ENCODE data around the gene NOD2. TPM values are rescaled to one million over a fixed set of nuclear protein-coding genes. Genes with fewer than 3 reads are reported as not detected.

NOD2 gene
- polyA plus RNA-seq, 1 experiment = not detected

DNA sequence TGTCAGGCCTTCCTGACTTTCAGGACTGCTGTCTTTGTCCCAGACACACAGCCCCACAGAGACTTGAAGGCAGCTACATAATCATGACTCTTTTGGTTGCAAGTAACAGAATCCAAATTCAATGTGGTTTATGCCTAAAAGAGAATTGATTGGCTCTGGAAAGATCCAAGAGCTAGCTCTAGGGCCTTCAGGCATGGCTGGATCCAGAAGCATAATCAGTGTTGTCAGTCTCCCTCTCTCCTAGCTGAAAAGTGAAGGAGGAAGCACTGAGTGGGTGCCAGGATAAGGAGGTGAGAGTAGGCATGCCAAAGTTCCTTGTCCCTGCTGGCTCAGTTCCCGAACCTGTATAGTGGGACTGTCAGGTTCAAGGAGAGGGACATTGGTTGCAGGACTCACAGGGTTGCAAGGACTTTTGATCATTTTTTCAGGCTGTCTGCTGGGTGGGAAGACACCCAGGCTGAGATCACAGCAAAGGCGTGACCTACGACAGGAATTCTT lies 37.8 kb upstream of the NOD2 start:
- Histone ChIP-seq H3K9me3 (ENCODE audit: control insufficient read depth, insufficient read depth, low read length) (peaks cover 3% of the 10 kb centered on the region), H3K4me3 (ENCODE audit: low read depth, low read length) (no peak overlapping the region), H3K27ac (ENCODE audit: low read depth, low read length) (no peak overlapping the region), H3K27me3 (ENCODE audit: control insufficient read depth, insufficient read depth, low read length) (peaks cover 3% of the 10 kb centered on the region)
- POLR2A ChIA-PET = no interaction called here
- no peak for DNase-seq (ENCODE audit: low read depth, low spot score)
- CTCF ChIA-PET = interaction anchor here (1.3 kb wide), 1 partner anchor 10 kb away, joined by 4 read pairs; no protein-coding TSS in a partner anchor
- TF ChIP-seq, protein P1, sequence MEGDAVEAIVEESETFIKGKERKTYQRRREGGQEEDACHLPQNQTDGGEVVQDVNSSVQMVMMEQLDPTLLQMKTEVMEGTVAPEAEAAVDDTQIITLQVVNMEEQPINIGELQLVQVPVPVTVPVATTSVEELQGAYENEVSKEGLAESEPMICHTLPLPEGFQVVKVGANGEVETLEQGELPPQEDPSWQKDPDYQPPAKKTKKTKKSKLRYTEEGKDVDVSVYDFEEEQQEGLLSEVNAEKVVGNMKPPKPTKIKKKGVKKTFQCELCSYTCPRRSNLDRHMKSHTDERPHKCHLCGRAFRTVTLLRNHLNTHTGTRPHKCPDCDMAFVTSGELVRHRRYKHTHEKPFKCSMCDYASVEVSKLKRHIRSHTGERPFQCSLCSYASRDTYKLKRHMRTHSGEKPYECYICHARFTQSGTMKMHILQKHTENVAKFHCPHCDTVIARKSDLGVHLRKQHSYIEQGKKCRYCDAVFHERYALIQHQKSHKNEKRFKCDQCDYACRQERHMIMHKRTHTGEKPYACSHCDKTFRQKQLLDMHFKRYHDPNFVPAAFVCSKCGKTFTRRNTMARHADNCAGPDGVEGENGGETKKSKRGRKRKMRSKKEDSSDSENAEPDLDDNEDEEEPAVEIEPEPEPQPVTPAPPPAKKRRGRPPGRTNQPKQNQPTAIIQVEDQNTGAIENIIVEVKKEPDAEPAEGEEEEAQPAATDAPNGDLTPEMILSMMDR (IDR thresholded peaks at IDR 0.05; ENCODE audit: low read depth, low read length) = no peak

DNA sequence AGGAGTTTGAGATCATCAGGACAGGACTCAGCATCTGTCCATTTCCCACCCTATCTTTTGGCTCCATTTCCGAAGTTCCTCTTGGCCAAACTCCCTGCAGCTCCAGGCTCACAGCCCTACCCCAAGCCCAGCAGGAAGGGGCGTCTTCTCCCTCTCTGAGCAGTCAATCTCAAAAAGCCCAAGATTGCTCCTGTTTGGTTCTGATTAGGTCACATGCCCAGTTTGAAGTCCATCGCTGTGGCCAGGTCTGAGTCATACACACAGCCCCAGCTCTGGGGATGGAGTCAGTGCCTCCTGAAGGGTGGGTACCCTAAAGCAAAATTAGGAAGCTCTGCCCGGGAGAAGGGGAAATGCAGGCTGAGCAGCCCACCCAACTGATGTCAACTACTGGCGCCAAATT lies 36.2 kb upstream of the NOD2 start:
- no peaks in the 10 kb centered on the region; the same call in 1 of the 2 replicates for H3K9me3 ChIP-seq (ENCODE audit: control insufficient read depth, insufficient read depth, low read length)
- H3K27me3 ChIP-seq (ENCODE audit: control insufficient read depth, insufficient read depth, low read length) = peaks cover 3% of the 10 kb centered on the region
- no peak overlapping the region for H3K4me3 ChIP-seq (ENCODE audit: low read depth, low read length)
- TF ChIP-seq, protein P1 (IDR thresholded peaks at IDR 0.05; ENCODE audit: low read depth, low read length) = no peak
- CTCF ChIA-PET = interaction anchor here (0.7 kb wide), 1 partner anchor 8 kb away, joined by 8 read pairs; no protein-coding TSS in a partner anchor
- DNase-seq (ENCODE audit: low read depth, low spot score) = no peak
- POLR2A ChIA-PET = no interaction called here
- H3K27ac ChIP-seq (ENCODE audit: low read depth, low read length) = no peak overlapping the region

DNA sequence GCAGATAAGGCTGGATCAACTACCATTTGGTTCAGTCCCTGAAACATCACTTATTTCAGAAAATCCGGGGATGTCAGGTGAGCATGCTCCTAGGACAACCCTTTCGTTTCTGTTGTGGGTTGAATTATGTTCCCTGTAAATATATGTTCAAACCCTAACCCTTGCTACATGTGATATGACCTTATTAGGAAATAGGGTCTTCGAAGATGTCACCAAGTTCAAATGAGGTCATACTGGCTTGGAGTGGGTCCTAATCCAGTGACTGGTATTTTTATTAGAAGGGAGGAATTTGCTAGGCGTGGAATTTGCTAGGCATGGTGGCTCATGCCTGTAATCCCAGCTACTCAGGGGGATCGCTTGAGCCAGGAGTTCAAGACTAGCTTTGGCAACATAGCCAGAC lies 33.6 kb upstream of the NOD2 start:
- Histone ChIP-seq H3K9me3 (ENCODE audit: control insufficient read depth, insufficient read depth, low read length) (peaks cover 2% of the 10 kb centered on the region), H3K4me3 (ENCODE audit: low read depth, low read length) (no peak overlapping the region), H3K27me3 (ENCODE audit: control insufficient read depth, insufficient read depth, low read length) (peaks cover 3% of the 10 kb centered on the region), H3K27ac (ENCODE audit: low read depth, low read length) (no peak overlapping the region)
- POLR2A ChIA-PET = no interaction called here
- no peak for DNase-seq (ENCODE audit: low read depth, low spot score)
- TF ChIP-seq, protein P1 (IDR thresholded peaks at IDR 0.05; ENCODE audit: low read depth, low read length) = no peak
- CTCF ChIA-PET = no interaction called here

DNA sequence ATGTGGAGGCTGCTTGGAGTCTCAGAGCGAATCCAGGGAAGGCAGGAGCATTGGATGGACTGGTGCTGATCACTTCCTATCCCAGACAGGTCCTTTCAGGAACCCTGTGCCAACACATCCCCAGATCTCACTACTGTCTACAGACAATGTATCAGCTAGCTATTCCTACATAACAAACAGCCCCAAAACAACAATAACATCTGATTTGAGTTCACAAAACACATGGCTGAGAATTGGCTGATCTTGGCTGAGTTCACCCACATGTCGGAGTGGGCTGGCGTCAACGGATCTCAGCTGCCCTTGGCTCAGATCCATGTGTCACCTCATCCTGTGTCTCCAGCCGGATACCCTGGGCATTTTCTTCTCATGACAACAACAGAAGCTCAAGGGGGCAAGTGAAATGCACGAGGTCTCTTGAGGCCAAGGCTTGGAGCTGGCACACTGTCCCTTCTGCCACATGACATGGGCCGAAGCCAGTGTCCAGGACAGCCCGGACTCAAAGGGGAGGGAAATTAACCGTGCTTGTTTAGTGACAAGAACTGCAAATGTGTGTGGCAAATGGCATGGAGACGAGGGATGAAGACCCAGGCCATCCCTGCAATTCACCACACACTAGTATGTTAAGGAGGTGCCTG lies 31.0 kb upstream of the NOD2 start:
- no peaks in the 10 kb centered on the region for H3K27me3 ChIP-seq (ENCODE audit: control insufficient read depth, insufficient read depth, low read length)
- TF ChIP-seq, protein P1 (IDR thresholded peaks at IDR 0.05; ENCODE audit: low read depth, low read length) = no peak
- ChIA-PET CTCF (interaction anchor here (0.8 to 8.6 kb wide), 2 partner anchors 68 to 143 kb away, joined by 3 to 140 read pairs; no protein-coding TSS in a partner anchor), POLR2A (no interaction called here)
- peaks cover 6% of the 10 kb centered on the region for H3K9me3 ChIP-seq (ENCODE audit: control insufficient read depth, insufficient read depth, low read length)
- no peak for DNase-seq (ENCODE audit: low read depth, low spot score)
- H3K27ac ChIP-seq (ENCODE audit: low read depth, low read length) = no peak overlapping the region
- H3K4me3 ChIP-seq (ENCODE audit: low read depth, low read length) = no peak overlapping the region

DNA sequence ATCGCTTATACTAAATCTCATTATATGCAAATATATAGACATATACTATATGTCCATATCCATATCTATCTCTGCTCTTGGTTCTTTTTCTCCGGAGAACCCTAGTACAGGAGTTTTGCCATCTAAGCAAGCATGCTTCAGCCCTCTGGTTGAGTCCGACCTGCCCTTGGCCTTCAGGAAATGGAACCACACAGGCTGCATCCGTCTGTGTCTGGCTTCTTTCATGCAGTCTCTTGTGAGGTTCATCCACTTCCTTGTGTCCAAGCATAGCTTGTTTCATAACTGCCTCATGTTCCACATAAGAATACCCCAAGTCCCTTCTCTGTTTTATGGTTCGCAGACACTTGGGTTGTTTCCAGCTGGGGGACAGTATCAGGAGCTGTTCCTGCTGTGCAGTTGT lies 29.1 kb upstream of the NOD2 start:
- peaks cover 6% of the 10 kb centered on the region for H3K9me3 ChIP-seq (ENCODE audit: control insufficient read depth, insufficient read depth, low read length)
- TF ChIP-seq, protein P1 (IDR thresholded peaks at IDR 0.05; ENCODE audit: low read depth, low read length) = no peak
- DNase-seq (ENCODE audit: low read depth, low spot score) = no peak
- no peaks in the 10 kb centered on the region for H3K27me3 ChIP-seq (ENCODE audit: control insufficient read depth, insufficient read depth, low read length)
- POLR2A ChIA-PET = no interaction called here
- no peak overlapping the region for H3K27ac ChIP-seq (ENCODE audit: low read depth, low read length)
- no peak overlapping the region for H3K4me3 ChIP-seq (ENCODE audit: low read depth, low read length)
- CTCF ChIA-PET = interaction anchor here (0.7 to 8.6 kb wide), 13 partner anchors 15 to 639 kb away, joined by 3 to 140 read pairs (median 10); partner anchors contain the start of genes BRD7, CNEP1R1 and NKD1
